ENCODE measurements around the gene TACC3.

Gene TACC3

GRCh38 chr4:1760521-1761071 lies 39.3 kb downstream of the TACC3 start:
- peak in 6 of 14 donors; percentile 38 to 67 (median 50) for DNase-seq

GRCh38 chr4:1761130-1761689 lies 39.9 kb downstream of the TACC3 start:
- no peak for DNase-seq

GRCh38 chr4:1762264-1763010 lies 41.1 kb downstream of the TACC3 start:
- DNase-seq: no peak

- peak in 1 of 14 donors; percentile 48 for DNase-seq
These were observed 41.8 kb downstream of the TACC3 start for GRCh38 chr4:1763070-1763549.

GRCh38 chr4:1763550-1764080 lies 42.3 kb downstream of the TACC3 start:
- DNase-seq: peak in 9 of 14 donors; percentile 8 to 73 (median 45)

- no peak for DNase-seq
These were observed 43.3 kb downstream of the TACC3 start for GRCh38 chr4:1764670-1765069.

- no peak for DNase-seq
These were observed 44.2 kb downstream of the TACC3 start for GRCh38 chr4:1765409-1766072.

GRCh38 chr4:1766106-1767060 lies 45.1 kb downstream of the TACC3 start:
- peak in 5 of 14 donors; percentile 29 to 61 (median 44) for DNase-seq

- DNase-seq: peak in 2 of 14 donors; percentile 42 to 50
These were observed 45.9 kb downstream of the TACC3 start for GRCh38 chr4:1767061-1767769.

- DNase-seq: no peak
These were observed 46.5 kb downstream of the TACC3 start for GRCh38 chr4:1767770-1768366.

- DNase-seq: no peak
These were observed 47.2 kb downstream of the TACC3 start for GRCh38 chr4:1768367-1769034.

- DNase-seq: no peak
These were observed 48.4 kb downstream of the TACC3 start for GRCh38 chr4:1769692-1770091.

GRCh38 chr4:1770245-1770644 lies 48.9 kb downstream of the TACC3 start:
- peak in 2 of 14 donors; percentile 20 to 43 for DNase-seq

- DNase-seq: no peak
These were observed 49.5 kb downstream of the TACC3 start for GRCh38 chr4:1770791-1771231.

- peak in 1 of 14 donors; percentile 27 for DNase-seq
These were observed 50.4 kb downstream of the TACC3 start for GRCh38 chr4:1771555-1772305.

GRCh38 chr4:1772853-1773538 lies 51.7 kb downstream of the TACC3 start:
- no peak for DNase-seq

- DNase-seq: no peak
These were observed 52.4 kb downstream of the TACC3 start for GRCh38 chr4:1773754-1774153.

GRCh38 chr4:1775731-1776500 lies 54.6 kb downstream of the TACC3 start:
- DNase-seq: peak in 10 of 14 donors; percentile 41 to 86 (median 72)
